DOHH2 (cell line): Measurements from ENCODE around the gene CSNK2A3.
"Not testable (repeated sequence)": the region's sequence is repeated elsewhere in the genome, so short reads cannot be mapped to it uniquely, and the experiment has no call there.

Experiments
- H3F3A ChIP-seq: fragments of 200-600 bp; sonication (generic), shearing (Covaris generic); 2 replicates; pipeline ENCODE4 v1.6.0; 2016; ENCODE audit warnings: antibody characterized with exemption, mild to moderate bottlenecking; ENCODE audit not compliant: control insufficient read depth, insufficient read depth
- H3K27ac ChIP-seq: fragments of 200-600 bp; sonication (generic); 2 replicates; pipeline ENCODE4 v1.5.1; 2014; ENCODE audit warnings: low read depth, mild to moderate bottlenecking, low read length, moderate library complexity
- H3K27me3 ChIP-seq: fragments of 200-600 bp; sonication (generic); 2 replicates; pipeline ENCODE4 v1.6.1; 2014; ENCODE audit warnings: mild to moderate bottlenecking, low read length, mixed read lengths; ENCODE audit not compliant: control insufficient read depth
- H3K36me3 ChIP-seq: fragments of 200-600 bp; sonication (generic); 2 replicates; pipeline ENCODE4 v1.6.1; 2014; ENCODE audit warnings: mild to moderate bottlenecking, low read length, moderate library complexity, mixed read lengths; ENCODE audit not compliant: control insufficient read depth
- H3K4me1 ChIP-seq: fragments of 200-600 bp; sonication (generic); 2 replicates; pipeline ENCODE4 v1.6.1; 2014; ENCODE audit warnings: mild to moderate bottlenecking, low read length, mixed read lengths; ENCODE audit not compliant: control insufficient read depth
- H3K4me2 ChIP-seq: fragments of 200-600 bp; sonication (generic); 2 replicates; pipeline ENCODE4 v1.6.0; 2014; ENCODE audit warnings: mild to moderate bottlenecking, low read length, moderate library complexity
- H3K4me3 ChIP-seq: fragments of 200-600 bp; sonication (generic); 2 replicates; pipeline ENCODE4 v1.5.1; 2014; ENCODE audit warnings: mild to moderate bottlenecking, low read length, mixed read lengths
- H3K79me2 ChIP-seq: fragments of 200-600 bp; sonication (generic); 2 replicates; pipeline ENCODE4 v1.6.1; 2014; ENCODE audit warnings: mild to moderate bottlenecking, low read length, mixed read lengths; ENCODE audit not compliant: control insufficient read depth
- H3K9me2 ChIP-seq: fragments of 200-600 bp; sonication (generic); replicated peaks from 2 replicates; pipeline ENCODE4 v1.6.1; 2014; ENCODE audit warnings: mild to moderate bottlenecking, low read length, mixed read lengths; ENCODE audit not compliant: control insufficient read depth
- H3K9me3 ChIP-seq: fragments of 200-600 bp; sonication (generic); 2 replicates; pipeline ENCODE4 v1.6.1; 2014; ENCODE audit warnings: antibody characterized with exemption, low read length, mixed read lengths; ENCODE audit not compliant: control insufficient read depth, insufficient read depth
- H4K20me1 ChIP-seq: fragments of 200-600 bp; sonication (generic); 2 replicates; pipeline ENCODE4 v1.6.0; 2014; ENCODE audit warnings: low read depth, mild to moderate bottlenecking, antibody characterized with exemption, low read length, moderate library complexity; ENCODE audit not compliant: control insufficient read depth, insufficient read depth
- EZH2phosphoT487 ChIP-seq: fragments of 200-600 bp; sonication (generic); IDR thresholded peaks from 2 replicates; pipeline ENCODE4 v1.6.1; 2017; ENCODE audit warnings: borderline replicate concordance, mild to moderate bottlenecking, antibody characterized with exemption, low read length, moderate library complexity, mixed read lengths
- TF ChIP-seq, protein P1 (sequence below): fragments of 200-600 bp; sonication (generic); IDR thresholded peaks from one replicate; pipeline ENCODE4 v1.5.1; 2014; ENCODE audit warnings: antibody characterized with exemption, mild to moderate bottlenecking, low read depth, low read length; ENCODE audit not compliant: poor library complexity, severe bottlenecking

The CSNK2A3 gene

GRCh38 chr11:11352878-11353277, at the start of gene CSNK2A3:
Gene CSNK2A3, minus strand, starts transcription at chr11:11353250. Its CDS starts 131 bp downstream, at chr11:11353119.
- H3K4me3 ChIP-seq, H3K27me3 ChIP-seq, H4K20me1 ChIP-seq, H3K4me2 ChIP-seq, H3K9me3 ChIP-seq, H3K79me2 ChIP-seq, H3K4me1 ChIP-seq, H3F3A ChIP-seq, H3K9me2 ChIP-seq, H3K27ac ChIP-seq, H3K36me3 ChIP-seq: not testable (repeated sequence)

- Histone ChIP-seq H3K4me1 (no peaks in the 10 kb centered on the region), H3F3A (no peaks in the 10 kb centered on the region), H3K27me3 (no peaks in the 10 kb centered on the region), H3K36me3 (no peaks in the 10 kb centered on the region), H3K9me3 (no peaks in the 10 kb centered on the region), H3K79me2 (no peaks in the 10 kb centered on the region), H3K4me3 (no peak overlapping the region), H3K27ac (no peak overlapping the region), H3K4me2 (no peak overlapping the region), H4K20me1 (no peaks in the 10 kb centered on the region), H3K9me2 (no peaks in the 10 kb centered on the region)
- TF ChIP-seq, protein P1, sequence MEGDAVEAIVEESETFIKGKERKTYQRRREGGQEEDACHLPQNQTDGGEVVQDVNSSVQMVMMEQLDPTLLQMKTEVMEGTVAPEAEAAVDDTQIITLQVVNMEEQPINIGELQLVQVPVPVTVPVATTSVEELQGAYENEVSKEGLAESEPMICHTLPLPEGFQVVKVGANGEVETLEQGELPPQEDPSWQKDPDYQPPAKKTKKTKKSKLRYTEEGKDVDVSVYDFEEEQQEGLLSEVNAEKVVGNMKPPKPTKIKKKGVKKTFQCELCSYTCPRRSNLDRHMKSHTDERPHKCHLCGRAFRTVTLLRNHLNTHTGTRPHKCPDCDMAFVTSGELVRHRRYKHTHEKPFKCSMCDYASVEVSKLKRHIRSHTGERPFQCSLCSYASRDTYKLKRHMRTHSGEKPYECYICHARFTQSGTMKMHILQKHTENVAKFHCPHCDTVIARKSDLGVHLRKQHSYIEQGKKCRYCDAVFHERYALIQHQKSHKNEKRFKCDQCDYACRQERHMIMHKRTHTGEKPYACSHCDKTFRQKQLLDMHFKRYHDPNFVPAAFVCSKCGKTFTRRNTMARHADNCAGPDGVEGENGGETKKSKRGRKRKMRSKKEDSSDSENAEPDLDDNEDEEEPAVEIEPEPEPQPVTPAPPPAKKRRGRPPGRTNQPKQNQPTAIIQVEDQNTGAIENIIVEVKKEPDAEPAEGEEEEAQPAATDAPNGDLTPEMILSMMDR: no peak
- no peak for TF ChIP-seq EZH2phosphoT487
Observed at GRCh38 chr11:11401960-11402535, 49.0 kb upstream of the CSNK2A3 start.

DNA sequence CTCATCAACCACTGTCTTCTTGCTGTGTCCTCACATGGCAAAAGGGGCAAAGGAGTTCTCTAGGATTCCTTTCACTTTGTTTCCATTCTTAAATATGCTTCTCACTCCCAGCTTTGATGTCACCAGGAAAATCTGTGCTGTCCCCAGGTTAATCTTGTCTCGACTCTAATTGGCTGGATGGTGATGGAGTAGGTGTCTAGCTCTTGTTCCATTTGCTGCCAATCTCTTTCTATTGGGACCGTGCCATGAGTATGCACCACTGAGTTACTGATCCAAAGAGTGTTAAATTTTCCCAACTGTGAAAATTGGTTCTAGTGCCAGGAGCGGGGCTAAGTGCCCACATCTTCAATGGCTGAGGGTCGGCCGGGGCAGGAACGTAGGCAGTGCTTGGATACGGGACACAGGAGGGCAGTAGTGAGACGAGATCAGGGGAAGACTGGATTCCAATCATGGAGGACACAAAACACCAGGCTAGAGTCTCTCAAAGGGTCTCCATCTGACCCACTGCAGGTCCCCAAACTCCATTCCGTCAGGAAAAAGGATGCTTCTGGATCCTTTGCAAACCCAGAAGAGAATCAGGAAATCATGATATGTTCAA, 47.7 kb upstream of the CSNK2A3 start:
- H3K4me1 ChIP-seq: no peaks in the 10 kb centered on the region
- H3K36me3 ChIP-seq: no peaks in the 10 kb centered on the region
- no peaks in the 10 kb centered on the region for H4K20me1 ChIP-seq
- no peak overlapping the region for H3K4me3 ChIP-seq
- TF ChIP-seq, protein P1: peak; percentile 45
- TF ChIP-seq EZH2phosphoT487: no peak
- no peaks in the 10 kb centered on the region for H3K27me3 ChIP-seq
- H3F3A ChIP-seq: no peaks in the 10 kb centered on the region
- H3K9me3 ChIP-seq: no peaks in the 10 kb centered on the region
- no peak overlapping the region for H3K27ac ChIP-seq
- no peaks in the 10 kb centered on the region for H3K9me2 ChIP-seq
- H3K4me2 ChIP-seq: no peak overlapping the region
- no peaks in the 10 kb centered on the region for H3K79me2 ChIP-seq

- no peak for TF ChIP-seq EZH2phosphoT487
- TF ChIP-seq, protein P1: no peak
- H3K27me3 ChIP-seq: no peaks in the 10 kb centered on the region
- H4K20me1 ChIP-seq: no peaks in the 10 kb centered on the region
- H3K27ac ChIP-seq: no peak overlapping the region
- no peak overlapping the region for H3K4me2 ChIP-seq
- H3K4me1 ChIP-seq: no peaks in the 10 kb centered on the region
- no peaks in the 10 kb centered on the region for H3K79me2 ChIP-seq
- no peaks in the 10 kb centered on the region for H3K9me2 ChIP-seq
- no peaks in the 10 kb centered on the region for H3F3A ChIP-seq
- H3K36me3 ChIP-seq: no peaks in the 10 kb centered on the region
- H3K4me3 ChIP-seq: no peak overlapping the region
- no peaks in the 10 kb centered on the region for H3K9me3 ChIP-seq
Observed at GRCh38 chr11:11400121-11400520, 47.1 kb upstream of the CSNK2A3 start.
